SJCRH30 (cell line): ENCODE measurements around the gene CD38. TPM values are rescaled to one million over a fixed set of nuclear protein-coding genes. Genes with fewer than 3 reads are reported as not detected.
"Not testable (repeated sequence)": the region's sequence is repeated elsewhere in the genome, so short reads cannot be mapped to it uniquely, and the experiment has no call there.

Experiments
- DNase-seq, 2 experiments: peaks; one replicate each; pipeline ENCODE4 v3.0.0-alpha.2; 2015 to 2020
- H3K27ac ChIP-seq: fragments of 250-450 bp; sonication (Bioruptor Pico); 2 replicates; pipeline ENCODE4 v1.5.1; 2020; ENCODE audit warnings: mild to moderate bottlenecking, moderate library complexity
- H3K27me3 ChIP-seq: fragments of 250-450 bp; sonication (Bioruptor Pico); 2 replicates; pipeline ENCODE4 v1.5.1; 2020; ENCODE audit warnings: mild to moderate bottlenecking, moderate library complexity
- H3K36me3 ChIP-seq: fragments of 250-450 bp; sonication (Bioruptor Pico); 2 replicates; pipeline ENCODE4 v1.5.1; 2020; ENCODE audit warnings: mild to moderate bottlenecking, moderate library complexity
- H3K4me1 ChIP-seq: fragments of 250-450 bp; sonication (Bioruptor Pico); 2 replicates; pipeline ENCODE4 v1.5.1; 2020; ENCODE audit warnings: mild to moderate bottlenecking, moderate library complexity
- H3K4me3 ChIP-seq: fragments of 250-450 bp; sonication (Bioruptor Pico); 2 replicates; pipeline ENCODE4 v1.5.1; 2020; ENCODE audit warnings: mild to moderate bottlenecking, moderate library complexity
- H3K9me3 ChIP-seq: fragments of 250-450 bp; sonication (Bioruptor Pico); replicated peaks from 2 replicates; pipeline ENCODE4 v1.5.1; 2020; ENCODE audit warnings: mild to moderate bottlenecking, moderate library complexity
- total RNA-seq: library from RNA; depleted of rRNA; stranded (reverse); fragments of >200 nt; shearing (Covaris generic); gene quantifications from 2 replicates; pipeline ENCODE4 v1.2.3, GENCODE V29; 2014

Gene CD38
- total RNA-seq, 1 experiment from 2014 or later, result 0.06 TPM

DNA sequence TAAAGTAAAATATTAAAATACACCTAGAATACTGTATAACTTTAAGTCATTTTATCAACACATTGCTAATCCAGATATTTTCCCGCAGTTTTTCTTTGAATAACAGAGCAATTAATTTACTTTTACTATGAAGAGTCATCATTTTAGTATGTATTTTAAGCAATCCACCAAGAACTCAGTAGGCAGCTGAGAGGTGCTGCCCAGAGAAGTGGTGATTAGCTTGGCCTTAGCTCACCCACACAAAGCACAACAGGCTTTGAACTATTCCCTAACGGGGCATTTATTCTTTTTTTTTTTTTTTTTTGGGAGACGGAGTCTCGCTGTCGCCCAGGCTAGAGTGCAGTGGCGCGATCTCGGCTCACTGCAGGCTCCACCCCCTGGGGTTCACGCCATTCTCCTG is 74.4 kb downstream of the CD38 start:
- H3K4me3 ChIP-seq, result no peak overlapping the region
- DNase-seq, result no peak

DNA sequence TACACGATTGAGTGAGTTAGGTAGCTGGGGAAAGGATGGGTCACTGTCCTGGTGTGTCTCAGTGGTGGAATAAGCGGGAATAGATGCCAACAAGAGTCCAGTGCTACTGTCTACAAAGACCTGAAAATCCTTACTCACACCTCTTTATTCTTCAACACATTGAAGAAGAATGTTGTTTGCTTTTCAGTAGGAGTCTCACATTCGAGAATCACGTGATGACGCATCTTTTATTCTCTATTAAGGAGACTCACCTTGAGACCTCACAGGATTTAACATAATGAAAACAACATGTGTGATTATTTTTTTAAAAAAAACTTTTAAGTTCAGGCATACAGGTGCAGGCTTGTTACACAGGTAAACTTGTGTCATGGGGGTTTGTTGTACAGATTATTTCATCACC is 75.2 kb downstream of the CD38 start:
- Histone ChIP-seq H3K36me3 (no peaks in the 10 kb centered on the region; the same call in 1 of the 2 replicates), H3K27me3 (peaks cover 5% of the 10 kb centered on the region; the same call in 1 of the 2 replicates), H3K9me3 (no peaks in the 10 kb centered on the region), H3K4me1 (no peaks in the 10 kb centered on the region), H3K4me3 (no peak overlapping the region), H3K27ac (no peak overlapping the region)
- no peak for DNase-seq

More for the DNA sequence above, 74.4 kb downstream of the CD38 start:
- Histone ChIP-seq H3K4me1 (no peaks in the 10 kb centered on the region), H3K9me3 (no peaks in the 10 kb centered on the region), H3K36me3 (no peaks in the 10 kb centered on the region; the same call in 1 of the 2 replicates), H3K27ac (no peak overlapping the region), H3K27me3 (peaks cover 5% of the 10 kb centered on the region; the same call in 1 of the 2 replicates)

DNA sequence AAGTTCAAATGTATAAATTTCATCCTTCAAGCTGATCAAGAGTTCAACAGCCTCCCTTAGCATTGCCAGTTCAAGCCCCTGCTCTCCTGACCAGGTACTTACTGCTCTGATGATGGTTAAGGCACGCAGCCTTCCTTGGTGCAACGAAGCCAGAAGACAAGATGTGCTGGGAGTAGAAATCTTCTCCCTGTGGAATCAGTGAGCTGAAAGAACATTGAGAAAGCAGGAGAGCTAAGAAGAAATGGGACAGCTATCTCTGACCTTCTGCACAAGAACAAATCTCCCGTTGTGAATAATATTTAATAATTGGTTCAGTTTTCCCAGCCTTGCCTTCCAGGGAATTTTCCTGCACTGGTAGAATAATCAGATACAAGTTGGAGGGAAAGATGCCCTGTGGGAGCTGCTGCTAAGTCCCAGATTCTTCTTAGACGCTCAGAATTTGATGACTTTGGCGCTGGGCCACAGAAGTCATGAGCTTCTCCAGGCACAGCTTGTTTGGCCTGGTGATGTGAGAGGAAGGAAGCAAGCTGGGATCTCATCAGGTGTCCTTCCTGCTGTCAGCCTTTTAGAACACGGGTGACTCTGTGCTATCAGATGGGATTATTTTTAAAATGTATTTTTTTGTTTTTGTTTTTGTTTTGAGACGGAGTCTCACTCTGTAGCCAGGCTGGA is 77.8 kb downstream of the CD38 start:
- no peak for DNase-seq
- Histone ChIP-seq H3K9me3 (no peaks in the 10 kb centered on the region), H3K27ac (no peak overlapping the region), H3K4me1 (no peaks in the 10 kb centered on the region), H3K27me3 (peaks cover 3% of the 10 kb centered on the region; the same call in 1 of the 2 replicates), H3K4me3 (no peak overlapping the region), H3K36me3 (no peaks in the 10 kb centered on the region; the same call in 1 of the 2 replicates)

DNA sequence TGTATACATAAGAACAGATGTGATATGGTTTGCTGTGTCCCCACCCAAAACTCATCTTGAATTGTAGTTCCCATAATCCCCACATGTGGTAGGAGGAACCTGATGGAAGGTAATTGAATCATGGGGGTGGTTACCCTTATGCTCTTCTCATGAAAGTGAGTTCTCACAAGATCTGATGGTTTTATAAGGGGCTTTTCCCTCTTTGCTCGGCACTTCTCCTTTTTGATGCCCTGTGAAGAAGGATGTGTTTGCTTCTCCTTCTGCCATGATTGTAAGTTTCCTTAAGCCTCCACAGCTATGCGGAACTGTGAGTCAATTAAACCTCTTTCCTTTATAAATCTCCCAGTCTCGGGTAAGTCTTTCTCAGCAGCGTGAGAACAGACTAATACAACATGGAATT is 83.1 kb downstream of the CD38 start:
- H3K4me3 ChIP-seq, H3K27me3 ChIP-seq, H3K36me3 ChIP-seq, H3K27ac ChIP-seq, H3K9me3 ChIP-seq, DNase-seq, H3K4me1 ChIP-seq: not testable (repeated sequence)

DNA sequence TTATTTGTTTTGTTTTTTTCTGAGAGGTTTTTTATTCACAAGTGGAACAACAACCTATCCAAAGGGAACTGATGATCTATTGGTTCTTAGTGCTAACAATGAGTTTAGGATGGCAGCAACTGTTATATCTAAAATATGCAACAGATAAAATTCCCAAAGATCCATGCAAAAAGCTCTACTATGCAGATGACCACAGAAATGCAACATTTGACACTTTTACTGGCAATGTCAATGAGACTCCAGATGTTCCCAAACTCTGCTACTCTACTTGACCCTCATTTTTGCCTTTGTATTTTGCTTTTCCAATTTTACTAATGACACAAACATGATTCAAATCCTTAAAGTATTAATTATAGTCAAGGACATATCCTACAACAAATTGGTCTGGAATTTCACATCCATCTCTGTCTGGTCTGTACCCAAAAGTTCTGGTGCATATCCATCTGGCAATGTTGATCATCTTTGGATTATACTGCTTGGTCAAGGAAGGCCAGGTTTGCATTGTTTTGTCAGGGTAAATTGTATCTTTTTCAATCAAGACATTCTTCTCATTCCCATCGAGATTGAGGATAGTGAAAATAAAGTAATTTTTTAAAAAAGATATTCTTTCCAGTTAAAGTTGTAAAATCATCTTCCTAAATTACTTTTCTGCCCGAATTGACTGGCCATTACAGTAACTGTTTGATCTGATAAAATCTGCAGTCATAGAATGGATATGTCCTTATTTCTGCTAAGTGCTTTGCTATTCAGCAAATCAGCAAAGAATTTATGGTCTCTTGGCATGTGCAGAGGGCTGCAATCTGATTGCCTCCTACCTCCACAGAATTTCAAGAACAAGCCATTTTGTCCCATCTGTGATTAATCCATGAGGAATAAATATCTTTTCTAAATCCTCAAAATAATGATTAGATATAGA is 86.8 kb downstream of the CD38 start:
- no peak overlapping the region for H3K4me3 ChIP-seq
- no peaks in the 10 kb centered on the region for H3K9me3 ChIP-seq
- no peaks in the 10 kb centered on the region for H3K36me3 ChIP-seq
- DNase-seq, result no peak
- H3K4me1 ChIP-seq, result no peaks in the 10 kb centered on the region
- H3K27me3 ChIP-seq, result no peaks in the 10 kb centered on the region
- H3K27ac ChIP-seq, result no peak overlapping the region

DNA sequence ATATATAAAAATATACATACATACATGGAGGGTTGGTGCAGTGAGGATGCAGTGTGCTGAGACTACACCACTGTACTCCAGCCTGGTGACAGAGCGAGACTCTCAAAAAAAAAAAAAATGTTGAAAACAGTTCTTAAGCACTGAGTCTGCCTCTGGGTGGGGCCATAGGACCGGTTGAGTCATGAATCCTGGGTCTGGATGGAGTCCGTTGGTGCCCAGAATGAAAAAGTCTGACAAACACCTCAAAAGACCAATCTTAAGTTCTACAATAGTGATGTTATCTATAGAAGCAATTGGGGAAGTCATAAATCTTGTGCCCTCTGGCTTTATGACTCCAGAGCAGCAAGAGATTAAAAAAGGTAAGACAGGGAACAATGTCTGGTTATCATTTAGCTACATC is 90.0 kb downstream of the CD38 start:
- peak in 1 of 2 experiments; percentile 13 for DNase-seq
- Histone ChIP-seq H3K27me3 (no peaks in the 10 kb centered on the region), H3K4me1 (no peaks in the 10 kb centered on the region)

DNA sequence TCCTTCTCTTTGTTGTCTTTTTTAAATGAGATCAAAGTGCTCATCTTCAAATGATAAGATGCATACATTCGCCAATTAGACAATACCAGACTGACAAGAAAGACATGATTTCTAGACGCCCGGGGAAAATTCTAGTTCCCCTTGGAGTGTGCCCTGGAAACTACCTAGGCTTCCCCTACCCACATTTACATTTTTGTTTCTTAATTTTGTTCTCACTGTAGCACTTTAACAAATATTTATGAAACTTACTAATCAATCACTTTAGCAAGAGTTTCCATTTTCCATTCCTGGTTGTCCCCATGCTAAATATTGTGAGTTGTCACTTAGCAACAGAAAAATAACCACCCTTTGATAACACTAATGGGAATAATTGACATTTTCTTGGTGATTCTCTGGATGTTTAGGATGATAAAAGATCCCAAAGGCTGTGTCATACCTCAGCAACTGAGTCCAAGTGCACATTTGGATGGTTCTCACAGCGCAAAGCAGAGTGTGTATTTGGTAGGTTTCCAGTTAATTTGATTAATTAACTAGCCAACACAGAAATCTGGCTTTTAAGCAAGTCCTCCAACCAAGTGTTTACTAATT is 90.8 kb downstream of the CD38 start:
- Histone ChIP-seq H3K36me3 (no peaks in the 10 kb centered on the region), H3K4me1 (no peaks in the 10 kb centered on the region), H3K9me3 (no peaks in the 10 kb centered on the region), H3K4me3 (no peak overlapping the region), H3K27ac (no peak overlapping the region), H3K27me3 (no peaks in the 10 kb centered on the region)
- no peak for DNase-seq

More for the DNA sequence above, 90.0 kb downstream of the CD38 start:
- no peaks in the 10 kb centered on the region for H3K9me3 ChIP-seq
- H3K4me3 ChIP-seq, result no peak overlapping the region
- H3K36me3 ChIP-seq, result no peaks in the 10 kb centered on the region
- no peak overlapping the region for H3K27ac ChIP-seq

DNA sequence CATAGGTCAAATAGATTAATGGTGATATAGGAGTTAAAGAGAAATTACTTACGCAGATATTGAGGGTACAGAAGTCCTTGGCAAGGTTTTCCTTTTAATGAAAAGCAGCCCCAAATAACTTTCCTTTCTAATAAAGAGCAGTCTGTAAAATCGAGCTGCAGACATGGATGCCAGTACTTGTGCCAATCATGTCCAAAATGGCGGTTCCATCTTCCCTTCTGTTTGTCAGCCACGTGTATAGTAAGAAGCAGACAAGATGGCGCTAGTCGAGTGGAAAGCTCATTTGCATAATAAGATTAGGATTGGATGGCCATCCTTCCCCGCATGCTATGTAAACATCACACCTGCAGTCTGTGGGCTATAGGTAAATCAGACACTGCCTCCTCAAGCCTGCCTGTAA is 92.0 kb downstream of the CD38 start:
- no peaks in the 10 kb centered on the region for H3K9me3 ChIP-seq
- H3K36me3 ChIP-seq, result no peaks in the 10 kb centered on the region
- H3K27me3 ChIP-seq, result no peaks in the 10 kb centered on the region
- DNase-seq, result no peak
- no peak overlapping the region for H3K4me3 ChIP-seq
- H3K4me1 ChIP-seq, result no peaks in the 10 kb centered on the region
- H3K27ac ChIP-seq, result no peak overlapping the region

DNA sequence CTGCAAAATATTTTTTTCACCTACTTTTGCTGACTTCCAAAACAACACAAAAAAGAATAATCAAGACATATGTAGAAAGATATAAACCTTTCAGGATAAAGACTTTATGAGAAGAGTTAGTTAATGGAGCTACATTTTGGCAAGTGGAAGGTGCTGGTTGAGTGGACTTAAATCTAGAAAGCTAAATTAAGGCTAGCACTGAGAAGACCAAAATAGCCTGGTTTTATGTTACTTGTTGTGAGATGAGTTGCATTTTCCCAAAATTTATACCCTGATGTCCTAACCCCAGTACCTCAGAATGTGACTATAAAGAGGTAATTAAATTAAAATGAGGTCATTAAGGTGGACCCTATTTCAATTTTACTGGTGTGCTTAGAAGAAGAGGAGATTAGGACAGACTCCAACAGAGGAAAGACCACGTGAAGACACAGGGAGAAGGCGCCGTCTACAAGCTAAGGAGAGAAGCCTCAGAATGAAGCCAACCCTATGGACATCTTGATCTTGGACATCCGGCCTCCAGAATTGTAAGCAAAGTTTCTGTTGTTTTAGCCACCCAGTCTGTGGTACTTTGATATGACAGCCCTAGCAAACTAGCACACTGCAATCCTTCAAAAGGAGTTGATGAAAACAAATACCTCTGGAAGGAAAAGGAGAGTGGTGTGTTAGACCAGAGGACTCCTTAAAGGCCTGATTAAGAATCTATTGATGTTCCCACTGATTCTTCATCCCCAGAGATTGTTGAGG is 93.0 kb downstream of the CD38 start:
- H3K4me1 ChIP-seq, result no peaks in the 10 kb centered on the region
- H3K4me3 ChIP-seq, result no peak overlapping the region
- H3K27me3 ChIP-seq, result no peaks in the 10 kb centered on the region
- H3K9me3 ChIP-seq, result no peaks in the 10 kb centered on the region
- no peak for DNase-seq
- H3K27ac ChIP-seq, result no peak overlapping the region
- no peaks in the 10 kb centered on the region for H3K36me3 ChIP-seq

DNA sequence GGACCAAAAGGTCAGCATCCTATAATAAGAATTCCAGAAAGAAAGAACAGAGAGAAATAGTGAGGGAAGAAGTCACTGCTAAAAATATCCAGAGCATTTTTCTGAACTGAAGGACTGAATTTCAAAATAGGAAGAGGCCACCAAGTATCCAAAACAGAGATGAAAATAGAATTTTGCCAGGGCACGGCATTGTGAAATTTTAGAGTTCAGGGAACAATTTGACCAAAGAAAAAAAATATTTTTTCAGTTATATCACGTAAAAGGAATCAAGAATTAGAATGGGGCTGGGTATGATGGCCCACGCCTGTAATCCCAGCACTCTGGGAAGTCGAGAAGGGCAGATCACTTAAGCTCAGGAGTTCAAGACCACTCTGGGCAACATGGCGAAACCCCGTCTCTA is 95.0 kb downstream of the CD38 start:
- Histone ChIP-seq H3K27me3 (no peaks in the 10 kb centered on the region), H3K4me3 (no peak overlapping the region), H3K27ac (no peak overlapping the region), H3K36me3 (no peaks in the 10 kb centered on the region), H3K9me3 (no peaks in the 10 kb centered on the region), H3K4me1 (no peaks in the 10 kb centered on the region)
- DNase-seq, result no peak

DNA sequence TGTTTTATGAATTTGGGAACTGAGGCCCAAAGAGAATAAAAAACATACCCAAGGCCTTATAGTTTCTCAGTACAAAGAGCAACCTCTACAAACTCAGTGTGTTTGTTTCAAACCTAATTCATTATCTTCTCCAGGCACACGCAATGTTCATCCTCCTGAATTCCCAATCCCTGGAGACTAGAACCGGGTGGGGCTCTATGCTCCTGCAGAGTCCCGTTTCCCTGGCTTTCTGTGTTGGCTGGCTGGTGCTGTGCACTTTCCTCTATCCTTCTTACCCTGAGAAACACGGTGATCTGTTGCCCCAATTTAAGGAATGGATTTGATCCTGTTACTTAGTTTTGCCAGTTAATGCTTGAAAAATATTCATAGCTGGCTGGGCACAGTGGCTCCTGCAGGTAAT is 96.5 kb downstream of the CD38 start:
- Histone ChIP-seq H3K4me3 (no peak overlapping the region), H3K36me3 (no peaks in the 10 kb centered on the region), H3K4me1 (no peaks in the 10 kb centered on the region), H3K27me3 (no peaks in the 10 kb centered on the region), H3K9me3 (no peaks in the 10 kb centered on the region), H3K27ac (no peak overlapping the region)
- DNase-seq, result no peak

DNA sequence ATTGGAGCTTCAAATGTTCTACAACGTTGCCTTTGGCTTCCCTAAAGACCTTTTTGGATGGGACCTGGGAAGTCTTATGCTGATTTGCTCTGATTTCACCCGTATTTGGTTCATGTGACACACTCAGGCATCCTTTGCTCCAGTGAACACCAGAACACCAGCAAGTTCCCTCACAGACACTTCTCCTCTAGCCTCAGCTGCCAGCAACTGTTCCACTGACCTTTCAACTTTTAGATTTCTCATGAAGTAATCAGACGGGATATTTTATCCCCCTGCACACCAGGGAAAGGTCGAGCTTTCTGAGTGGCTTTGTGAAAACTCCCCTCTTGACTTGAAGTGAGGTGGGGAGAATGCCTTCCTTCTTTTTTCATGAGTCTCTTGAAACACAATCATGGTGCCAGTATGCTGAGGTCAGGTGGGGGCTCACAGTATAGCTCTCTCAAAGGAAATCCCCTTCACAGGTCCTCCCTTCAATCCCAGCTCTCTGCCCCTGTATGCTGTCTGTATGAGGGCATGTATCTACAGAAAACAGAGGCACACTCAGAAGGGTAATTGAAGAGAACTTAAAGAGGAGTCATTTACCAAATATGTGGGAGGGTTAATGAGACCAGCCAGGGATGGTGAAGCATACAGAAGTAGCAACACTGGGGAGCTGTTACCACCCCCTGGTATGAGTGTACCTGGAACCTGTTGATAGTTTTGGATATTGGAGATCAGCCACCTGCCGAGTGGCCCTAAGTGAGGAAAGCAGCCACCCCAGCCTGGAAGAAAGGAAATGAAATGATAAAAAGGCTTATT is 97.7 kb downstream of the CD38 start:
- DNase-seq, result no peak
- H3K4me3 ChIP-seq, result no peak overlapping the region
- H3K27me3 ChIP-seq, result no peaks in the 10 kb centered on the region
- no peaks in the 10 kb centered on the region for H3K9me3 ChIP-seq
- H3K27ac ChIP-seq, result no peak overlapping the region
- H3K4me1 ChIP-seq, result no peaks in the 10 kb centered on the region
- H3K36me3 ChIP-seq, result no peaks in the 10 kb centered on the region

DNA sequence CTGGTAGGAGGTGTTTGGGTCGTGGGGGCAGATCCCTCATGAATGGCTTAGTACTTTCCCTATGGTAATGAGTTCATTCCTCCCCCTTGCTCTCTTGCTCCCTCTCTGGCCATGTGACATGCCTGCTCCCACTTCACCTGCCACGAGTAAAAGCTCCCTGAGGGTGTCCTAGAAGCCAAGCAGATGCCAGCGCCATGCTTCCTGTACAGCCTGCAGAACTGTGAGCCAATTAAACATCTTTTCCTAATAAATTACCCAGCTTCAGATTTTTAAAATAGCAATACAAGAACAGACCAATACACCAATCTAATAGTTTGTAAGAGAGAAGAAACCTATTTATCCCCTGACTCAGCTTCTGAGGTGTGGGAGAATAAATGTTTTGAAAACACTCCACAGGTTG is 99.9 kb downstream of the CD38 start:
- DNase-seq, result no peak
- Histone ChIP-seq H3K27ac (no peak overlapping the region), H3K4me3 (no peak overlapping the region), H3K36me3 (no peaks in the 10 kb centered on the region), H3K4me1 (no peaks in the 10 kb centered on the region), H3K9me3 (no peaks in the 10 kb centered on the region), H3K27me3 (no peaks in the 10 kb centered on the region)

DNA sequence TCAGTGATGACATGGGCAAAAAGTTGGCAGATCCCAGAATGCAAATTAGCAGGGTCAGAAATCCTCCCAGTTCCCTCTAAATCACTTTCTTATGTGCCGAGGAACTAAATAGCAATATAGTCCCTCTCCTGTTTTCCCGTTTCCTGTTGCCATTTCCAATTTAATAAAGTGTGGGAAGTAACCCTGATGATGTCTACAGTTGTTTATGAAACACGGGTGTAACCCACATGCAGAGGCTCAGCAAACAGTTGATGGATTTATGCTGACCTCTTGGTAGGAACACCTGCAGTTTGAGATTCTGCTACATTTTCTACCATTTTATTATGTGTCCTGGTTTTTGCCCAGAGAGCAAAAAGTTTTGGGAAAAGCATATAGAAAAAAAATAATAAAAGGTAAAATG is 103.7 kb downstream of the CD38 start:
- H3K4me1 ChIP-seq, result no peaks in the 10 kb centered on the region
- H3K27me3 ChIP-seq, result peaks cover 8% of the 10 kb centered on the region; the same call in 1 of the 2 replicates
- no peak overlapping the region for H3K27ac ChIP-seq
- no peaks in the 10 kb centered on the region for H3K9me3 ChIP-seq
- H3K4me3 ChIP-seq, result no peak overlapping the region
- DNase-seq, result no peak
- no peaks in the 10 kb centered on the region for H3K36me3 ChIP-seq
